ENCODE results near the gene ATAD2B.

The ATAD2B gene

DNA sequence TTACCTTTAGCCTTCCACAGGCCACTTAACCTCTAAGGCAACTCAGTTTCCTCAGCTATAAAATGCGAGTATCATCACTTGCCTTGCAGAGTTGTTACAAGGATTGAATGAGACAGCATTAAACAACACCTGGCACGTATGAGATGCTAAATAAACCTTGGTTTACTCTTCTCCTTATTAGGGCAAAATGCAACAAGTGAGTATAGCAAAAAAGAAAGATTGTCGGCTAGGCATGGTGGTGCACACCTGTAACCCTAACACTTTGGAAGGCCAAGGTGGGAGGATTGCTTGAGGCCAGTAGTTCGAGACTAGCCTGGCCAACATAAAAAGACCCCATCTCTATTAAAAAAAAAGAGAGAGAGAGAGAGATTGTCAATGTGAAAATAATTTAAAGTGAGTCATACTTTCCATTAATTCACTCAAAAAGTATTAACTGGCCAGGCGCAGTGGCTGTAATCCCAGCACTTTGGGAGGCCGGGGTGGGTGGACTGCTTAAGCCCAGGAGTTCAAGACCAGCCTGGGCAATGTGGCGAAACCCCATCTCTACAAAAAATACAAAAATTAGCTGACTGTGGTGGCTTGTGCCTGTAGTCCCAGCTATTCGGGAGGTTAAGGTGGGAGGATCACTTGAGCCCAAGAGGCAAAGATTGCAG, 8.0 kb downstream of the ATAD2B start:
- Histone ChIP-seq H3F3A (ENCODE audit: insufficient read depth, low read length) (no peaks in the 10 kb centered on the region), H3K9me2 (replicated peaks; ENCODE audit: insufficient read depth, low read length) (no peaks in the 10 kb centered on the region), H2AFZ (ENCODE audit: low read length) (no peak overlapping the region), H3K36me3 (replicated peaks; ENCODE audit: insufficient read depth, low read length) (no peaks in the 10 kb centered on the region), H3K4me1 (ENCODE audit: low read length) (peaks cover 3% of the 10 kb centered on the region; the same call in 1 of the 2 replicates), H3K27ac (ENCODE audit: low read length) (no peak overlapping the region), H3K79me2 (ENCODE audit: low read length) (peaks cover 30% of the 10 kb centered on the region), H3K4me2 (ENCODE audit: low read depth, low read length) (no peak overlapping the region), H3K9ac (ENCODE audit: low read length) (no peak overlapping the region), H4K20me1 (ENCODE audit: insufficient read depth, low read length) (no peaks in the 10 kb centered on the region), H3K9me3 (replicated peaks; ENCODE audit: insufficient read depth, low read length) (no peaks in the 10 kb centered on the region), H3K4me3 (ENCODE audit: low read length) (no peak overlapping the region), H3K27me3 (replicated peaks; ENCODE audit: insufficient read depth, low read length) (no peaks in the 10 kb centered on the region)
- TF ChIP-seq EZH2phosphoT487 (IDR thresholded peaks at IDR 0.05; ENCODE audit: low read length) (no peak), EZH2 (optimal IDR thresholded peaks at IDR 0.05; ENCODE audit: low read depth, low read length) (no peak)
- TF ChIP-seq, protein P1, sequence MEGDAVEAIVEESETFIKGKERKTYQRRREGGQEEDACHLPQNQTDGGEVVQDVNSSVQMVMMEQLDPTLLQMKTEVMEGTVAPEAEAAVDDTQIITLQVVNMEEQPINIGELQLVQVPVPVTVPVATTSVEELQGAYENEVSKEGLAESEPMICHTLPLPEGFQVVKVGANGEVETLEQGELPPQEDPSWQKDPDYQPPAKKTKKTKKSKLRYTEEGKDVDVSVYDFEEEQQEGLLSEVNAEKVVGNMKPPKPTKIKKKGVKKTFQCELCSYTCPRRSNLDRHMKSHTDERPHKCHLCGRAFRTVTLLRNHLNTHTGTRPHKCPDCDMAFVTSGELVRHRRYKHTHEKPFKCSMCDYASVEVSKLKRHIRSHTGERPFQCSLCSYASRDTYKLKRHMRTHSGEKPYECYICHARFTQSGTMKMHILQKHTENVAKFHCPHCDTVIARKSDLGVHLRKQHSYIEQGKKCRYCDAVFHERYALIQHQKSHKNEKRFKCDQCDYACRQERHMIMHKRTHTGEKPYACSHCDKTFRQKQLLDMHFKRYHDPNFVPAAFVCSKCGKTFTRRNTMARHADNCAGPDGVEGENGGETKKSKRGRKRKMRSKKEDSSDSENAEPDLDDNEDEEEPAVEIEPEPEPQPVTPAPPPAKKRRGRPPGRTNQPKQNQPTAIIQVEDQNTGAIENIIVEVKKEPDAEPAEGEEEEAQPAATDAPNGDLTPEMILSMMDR (IDR thresholded peaks at IDR 0.05; ENCODE audit: low read length) = no peak
- DNase-seq = no peak

DNA sequence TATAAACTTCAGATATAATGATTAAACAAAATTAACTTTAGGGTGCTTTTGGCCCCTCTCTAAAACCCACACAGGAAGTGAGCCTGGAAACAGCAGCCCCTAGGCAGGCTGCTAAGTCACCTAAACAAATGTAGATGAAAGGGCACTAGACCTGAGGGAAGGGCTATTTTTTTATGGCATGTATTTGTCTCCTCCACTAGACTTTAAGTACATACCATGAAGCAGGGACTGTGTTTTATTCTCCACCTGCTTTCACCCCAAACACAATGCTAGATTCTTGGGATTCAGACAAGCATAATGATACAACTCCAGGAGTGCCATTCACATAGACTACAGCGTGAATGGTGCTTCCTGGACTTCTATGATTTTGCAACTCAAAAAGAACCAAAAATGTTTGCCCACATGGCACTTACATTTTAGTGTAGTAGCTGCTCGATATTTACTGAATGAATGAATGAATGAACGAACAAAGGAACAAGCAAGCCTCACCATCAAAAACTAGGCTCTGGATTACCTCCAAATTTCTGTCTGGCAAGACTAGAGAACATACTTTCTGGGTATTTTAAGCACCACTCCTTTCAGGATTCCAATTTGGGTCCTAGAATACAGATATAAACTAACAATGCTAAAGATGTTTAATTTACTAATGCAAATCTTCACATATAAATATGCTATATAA, 10.1 kb downstream of the ATAD2B start:
- H3K4me3 ChIP-seq (ENCODE audit: low read length) = no peak overlapping the region
- H3K9me3 ChIP-seq (replicated peaks; ENCODE audit: insufficient read depth, low read length) = no peaks in the 10 kb centered on the region
- H3K27me3 ChIP-seq (replicated peaks; ENCODE audit: insufficient read depth, low read length) = no peaks in the 10 kb centered on the region
- peaks cover 13% of the 10 kb centered on the region for H3K79me2 ChIP-seq (ENCODE audit: low read length)
- H3K4me1 ChIP-seq (ENCODE audit: low read length) = no peaks in the 10 kb centered on the region
- TF ChIP-seq EZH2phosphoT487 (IDR thresholded peaks at IDR 0.05; ENCODE audit: low read length) (no peak), EZH2 (optimal IDR thresholded peaks at IDR 0.05; ENCODE audit: low read depth, low read length) (no peak)
- TF ChIP-seq, protein P1 (IDR thresholded peaks at IDR 0.05; ENCODE audit: low read length) = no peak
- no peak overlapping the region for H2AFZ ChIP-seq (ENCODE audit: low read length)
- H3K9me2 ChIP-seq (replicated peaks; ENCODE audit: insufficient read depth, low read length) = no peaks in the 10 kb centered on the region
- DNase-seq = no peak
- no peaks in the 10 kb centered on the region for H3F3A ChIP-seq (ENCODE audit: insufficient read depth, low read length)
- no peaks in the 10 kb centered on the region for H3K36me3 ChIP-seq (replicated peaks; ENCODE audit: insufficient read depth, low read length)
- no peaks in the 10 kb centered on the region for H4K20me1 ChIP-seq (ENCODE audit: insufficient read depth, low read length)
- no peak overlapping the region for H3K4me2 ChIP-seq (ENCODE audit: low read depth, low read length)
- no peak overlapping the region for H3K27ac ChIP-seq (ENCODE audit: low read length)
- no peak overlapping the region for H3K9ac ChIP-seq (ENCODE audit: low read length)

DNA sequence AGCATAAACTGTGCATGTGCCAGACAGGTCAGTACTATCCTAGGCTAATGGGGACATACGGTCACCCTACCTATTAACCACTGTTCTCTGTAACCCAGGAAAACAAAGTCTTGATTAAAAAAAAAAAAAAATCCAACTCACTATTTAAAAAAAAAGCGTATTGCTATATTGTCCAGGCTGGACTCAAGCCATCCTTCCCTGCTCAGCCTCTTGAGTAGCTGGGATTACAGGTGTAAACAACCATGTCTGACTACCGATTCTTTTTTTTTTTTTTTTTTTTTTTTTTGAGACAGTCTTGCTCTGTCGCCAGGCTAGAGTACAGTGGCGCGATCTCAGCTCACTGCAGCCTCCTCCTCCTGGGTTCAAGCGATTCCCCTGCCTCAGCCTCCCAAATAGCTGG, 11.6 kb downstream of the ATAD2B start:
- H3K9ac ChIP-seq (ENCODE audit: low read length) = no peak overlapping the region
- H3K4me3 ChIP-seq (ENCODE audit: low read length) = no peak overlapping the region
- no peak overlapping the region for H3K4me2 ChIP-seq (ENCODE audit: low read depth, low read length)
- no peaks in the 10 kb centered on the region for H3K36me3 ChIP-seq (replicated peaks; ENCODE audit: insufficient read depth, low read length)
- no peak for TF ChIP-seq EZH2 (optimal IDR thresholded peaks at IDR 0.05; ENCODE audit: low read depth, low read length)
- no peak overlapping the region for H2AFZ ChIP-seq (ENCODE audit: low read length)
- no peaks in the 10 kb centered on the region for H3K9me2 ChIP-seq (replicated peaks; ENCODE audit: insufficient read depth, low read length)
- H3F3A ChIP-seq (ENCODE audit: insufficient read depth, low read length) = no peaks in the 10 kb centered on the region
- H3K27ac ChIP-seq (ENCODE audit: low read length) = no peak overlapping the region
- H3K27me3 ChIP-seq (replicated peaks; ENCODE audit: insufficient read depth, low read length) = no peaks in the 10 kb centered on the region
- H4K20me1 ChIP-seq (ENCODE audit: insufficient read depth, low read length) = no peaks in the 10 kb centered on the region
- DNase-seq = no peak
- H3K9me3 ChIP-seq (replicated peaks; ENCODE audit: insufficient read depth, low read length) = no peaks in the 10 kb centered on the region
- no peaks in the 10 kb centered on the region for H3K4me1 ChIP-seq (ENCODE audit: low read length)
- peaks cover 5% of the 10 kb centered on the region for H3K79me2 ChIP-seq (ENCODE audit: low read length)

DNA sequence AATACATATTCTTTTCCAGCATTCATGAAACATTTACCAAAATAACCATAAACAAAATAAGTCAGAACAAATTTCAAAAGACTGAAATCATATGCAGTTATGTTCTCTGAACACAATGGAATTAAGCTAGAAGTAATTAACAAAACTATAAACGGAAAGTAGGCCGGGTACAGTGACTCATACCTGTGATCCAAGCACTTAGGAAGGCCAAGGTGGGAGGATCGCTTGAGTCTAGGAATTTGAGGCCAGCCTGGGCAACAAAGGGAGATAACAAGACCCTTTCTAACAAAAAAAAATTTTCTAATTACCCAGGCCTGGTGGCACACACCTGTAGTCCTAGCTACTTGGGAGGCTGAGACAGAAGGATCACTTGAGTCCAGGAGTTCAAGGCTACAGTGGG, 14.9 kb downstream of the ATAD2B start:
- H3K4me1 ChIP-seq (ENCODE audit: low read length) = no peaks in the 10 kb centered on the region
- no peaks in the 10 kb centered on the region for H3K36me3 ChIP-seq (replicated peaks; ENCODE audit: insufficient read depth, low read length)
- H2AFZ ChIP-seq (ENCODE audit: low read length) = no peak overlapping the region
- no peak overlapping the region for H3K4me2 ChIP-seq (ENCODE audit: low read depth, low read length)
- H3K27ac ChIP-seq (ENCODE audit: low read length) = no peak overlapping the region
- no peaks in the 10 kb centered on the region for H3K27me3 ChIP-seq (replicated peaks; ENCODE audit: insufficient read depth, low read length)
- H3F3A ChIP-seq (ENCODE audit: insufficient read depth, low read length) = no peaks in the 10 kb centered on the region
- H4K20me1 ChIP-seq (ENCODE audit: insufficient read depth, low read length) = no peaks in the 10 kb centered on the region
- H3K4me3 ChIP-seq (ENCODE audit: low read length) = no peak overlapping the region
- TF ChIP-seq EZH2phosphoT487 (IDR thresholded peaks at IDR 0.05; ENCODE audit: low read length) = no peak
- TF ChIP-seq EZH2 (optimal IDR thresholded peaks at IDR 0.05; ENCODE audit: low read depth, low read length) = no peak
- TF ChIP-seq, protein P1 (IDR thresholded peaks at IDR 0.05; ENCODE audit: low read length) = no peak
- H3K9ac ChIP-seq (ENCODE audit: low read length) = no peak overlapping the region
- peaks cover 3% of the 10 kb centered on the region for H3K79me2 ChIP-seq (ENCODE audit: low read length)
- no peaks in the 10 kb centered on the region for H3K9me2 ChIP-seq (replicated peaks; ENCODE audit: insufficient read depth, low read length)
- no peaks in the 10 kb centered on the region for H3K9me3 ChIP-seq (replicated peaks; ENCODE audit: insufficient read depth, low read length)
- DNase-seq = no peak
